Ascending aorta (tissue), 2 donors: ENCODE results near the gene TMUB1. TPM values are rescaled to one million over a fixed set of nuclear protein-coding genes. Genes with fewer than 3 reads are reported as not detected.

Source experiments
- DNase-seq, 2 donors: peaks; one replicate each; pipeline ENCODE4 v3.0.0-alpha.2; 2019; ENCODE audit warnings: low spot score in 2 of 2
- H3K27ac ChIP-seq, 2 donors: fragments of 200-600 bp; sonication (generic); one replicate each; pipeline ENCODE4 v1.5.1; 2016 to 2017; ENCODE audit warnings: mild to moderate bottlenecking in 1 of 2
- H3K27me3 ChIP-seq: fragments of 200-600 bp; sonication (generic); one replicate; pipeline ENCODE4 v1.5.1; 2017
- H3K36me3 ChIP-seq, 2 donors: fragments of 200-600 bp; sonication (generic); one replicate each; pipeline ENCODE4 v1.5.1; 2016
- H3K4me1 ChIP-seq, 2 donors: fragments of 200-600 bp; sonication (generic); one replicate each; pipeline ENCODE4 v1.5.1; 2016 to 2017; ENCODE audit warnings: mild to moderate bottlenecking in 1 of 2
- H3K4me3 ChIP-seq, 2 donors: fragments of 200-600 bp; sonication (generic); one replicate each; pipeline ENCODE4 v1.5.1; 2016 to 2017; ENCODE audit warnings: mild to moderate bottlenecking in 1 of 2
- H3K9me3 ChIP-seq, 2 donors: fragments of 200-600 bp; sonication (generic); one replicate each; pipeline ENCODE4 v1.5.1; 2016
- CTCF ChIP-seq, 3 experiments: fragments of 200-600 bp in 2 of 3; fragments of 450-650 bp in 1 of 3; sonication (generic) in 2 of 3; IDR thresholded peaks; one replicate each; pipeline ENCODE4 v1.5.1; 2016 to 2019; ENCODE audit warnings: antibody characterized with exemption in 3 of 3, mild to moderate bottlenecking in 1 of 3, moderate library complexity in 1 of 3
- intact Hi-C: fragments of 100-400 bp; cut with DNase I; formaldehyde crosslinking; loops from one replicate; pipeline ENCODE4 v1.15.1; 2023
- total RNA-seq: library from RNA; depleted of rRNA; stranded (reverse); fragments of >200 nt; gene quantifications from one replicate; pipeline ENCODE4 v1.1.0, GENCODE V29; 2016

TMUB1 gene
- total RNA-seq, 1 donor from 2014 or later, result 143 TPM

- Histone ChIP-seq H3K9me3 (no peaks in the 10 kb centered on the region), H3K36me3 (peaks cover 16 to 29% of the 10 kb centered on the region in 2 donors), H3K4me3 (no peak overlapping the region), H3K4me1 (peaks cover 6 to 9% of the 10 kb centered on the region in 2 donors), H3K27me3 (no peaks in the 10 kb centered on the region), H3K27ac (no peak overlapping the region)
- TF ChIP-seq CTCF (IDR thresholded peaks at IDR 0.05), result no peak
- intact Hi-C loops, result no loop called here
- DNase-seq, result no peak
Observed at GRCh38 chr7:151040616-151041375, 42.5 kb downstream of the TMUB1 start.

- no peak for DNase-seq
- Histone ChIP-seq H3K27ac (peak overlapping the region; percentile 52 to 62), H3K4me3 (no peak overlapping the region), H3K9me3 (no peaks in the 10 kb centered on the region), H3K4me1 (peaks cover 6 to 9% of the 10 kb centered on the region in 2 donors), H3K36me3 (peaks cover 20 to 32% of the 10 kb centered on the region in 2 donors), H3K27me3 (no peaks in the 10 kb centered on the region)
- intact Hi-C loops, result loop anchor here (2.0 kb wide), 1 partner anchor 17 kb away; the partner anchor contains the start of gene CDK5
- TF ChIP-seq CTCF (IDR thresholded peaks at IDR 0.05), result no peak
Observed at GRCh38 chr7:151039850-151040548, 43.3 kb downstream of the TMUB1 start.

DNA sequence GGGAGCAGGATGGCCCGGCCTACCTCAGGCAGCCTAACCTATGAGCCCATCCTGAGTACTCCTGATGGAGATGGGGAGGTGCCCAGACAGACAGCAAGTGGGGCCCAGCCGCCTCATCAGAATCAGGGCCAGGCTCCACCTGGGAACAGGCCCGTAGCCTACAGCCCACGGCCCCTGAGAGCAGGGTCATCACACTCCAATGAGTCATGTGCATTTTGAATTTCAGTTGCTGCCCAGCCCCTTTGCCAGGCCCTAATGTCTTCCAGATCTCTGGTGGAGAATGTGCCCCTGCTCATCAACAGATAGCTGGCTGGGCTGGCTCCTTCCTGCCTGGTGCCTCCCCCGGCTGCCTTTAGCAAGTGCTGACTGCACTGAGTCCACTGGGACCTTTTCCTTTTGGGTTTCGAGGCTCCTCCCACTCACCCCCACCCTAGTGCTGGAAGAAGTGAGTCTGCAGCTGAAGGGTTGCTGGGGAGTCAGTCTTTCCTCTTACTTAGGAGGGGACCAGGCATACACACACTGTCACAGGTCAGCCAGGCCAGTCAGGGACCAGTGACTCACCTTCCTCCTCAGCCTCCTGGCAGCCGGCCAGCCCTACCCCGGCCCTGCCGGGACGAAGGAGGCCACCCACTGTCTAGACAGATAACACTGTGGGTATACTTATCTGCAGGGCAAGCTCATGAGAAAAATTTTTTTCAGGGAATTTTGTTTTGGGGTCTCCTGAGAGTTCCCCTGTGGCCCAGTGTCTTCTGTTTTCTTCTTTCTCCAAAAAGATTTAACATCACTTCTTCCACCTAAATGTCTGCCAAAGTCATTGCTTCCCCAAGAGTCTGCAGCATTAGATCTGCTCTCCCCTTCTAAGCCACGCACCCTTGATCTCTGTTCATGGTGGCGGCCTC lies 44.1 kb downstream of the TMUB1 start:
- intact Hi-C loops, result loop anchor here (2.0 kb wide), 1 partner anchor 18 kb away; the partner anchor contains the start of gene CDK5
- Histone ChIP-seq H3K4me1 (peaks cover 6 to 9% of the 10 kb centered on the region in 2 donors), H3K27ac (peak overlapping the region; percentile 52 to 62), H3K27me3 (no peaks in the 10 kb centered on the region), H3K36me3 (peaks cover 27 to 40% of the 10 kb centered on the region in 2 donors), H3K4me3 (no peak overlapping the region), H3K9me3 (no peaks in the 10 kb centered on the region)
- DNase-seq, result peak; percentile 73 to 92
- no peak for TF ChIP-seq CTCF (IDR thresholded peaks at IDR 0.05)

DNA sequence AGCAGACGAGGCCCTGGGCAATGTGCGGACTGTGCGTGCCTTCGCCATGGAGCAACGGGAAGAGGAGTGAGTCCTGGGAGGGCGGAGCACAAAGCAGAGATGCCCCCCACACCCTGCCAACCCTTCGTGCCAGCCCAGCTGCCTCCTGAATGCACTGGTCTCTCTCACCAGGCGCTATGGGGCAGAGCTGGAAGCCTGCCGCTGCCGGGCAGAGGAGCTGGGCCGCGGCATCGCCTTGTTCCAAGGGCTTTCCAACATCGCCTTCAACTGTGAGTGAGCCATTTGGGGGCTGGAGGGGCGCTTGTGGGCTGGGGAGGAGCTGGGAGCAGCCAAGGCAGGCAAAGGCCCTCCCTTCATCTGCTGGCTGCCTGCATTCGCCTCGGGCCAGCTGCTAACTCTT lies 47.4 kb downstream of the TMUB1 start:
- Histone ChIP-seq H3K4me3 (no peak overlapping the region), H3K27ac (no peak overlapping the region), H3K27me3 (no peaks in the 10 kb centered on the region), H3K4me1 (peaks cover 6 to 9% of the 10 kb centered on the region in 2 donors), H3K9me3 (no peaks in the 10 kb centered on the region), H3K36me3 (peaks cover 21 to 32% of the 10 kb centered on the region in 2 donors)
- no peak for DNase-seq
- no peak for TF ChIP-seq CTCF (IDR thresholded peaks at IDR 0.05)
- intact Hi-C loops, result no loop called here

- Histone ChIP-seq H3K4me1 (peaks cover 6 to 9% of the 10 kb centered on the region in 2 donors), H3K4me3 (no peak overlapping the region), H3K27ac (no peak overlapping the region), H3K36me3 (peaks cover 21 to 32% of the 10 kb centered on the region in 2 donors), H3K9me3 (no peaks in the 10 kb centered on the region), H3K27me3 (no peaks in the 10 kb centered on the region)
- intact Hi-C loops, result no loop called here
- TF ChIP-seq CTCF (IDR thresholded peaks at IDR 0.05), result no peak
- DNase-seq, result no peak
Observed at GRCh38 chr7:151035026-151035717, 48.1 kb downstream of the TMUB1 start.
